SU-DHL-6 (cell line): Measurements from ENCODE around the gene GRIN2A.

Source experiments
- H2AFZ ChIP-seq: fragments of 200-600 bp; sonication (generic); 2 replicates; pipeline ENCODE4 v1.6.1; 2014; ENCODE audit warnings: low read depth, mild to moderate bottlenecking, moderate library complexity, mixed read lengths, antibody characterized with exemption, low read length; ENCODE audit not compliant: severe bottlenecking
- H3F3A ChIP-seq: fragments of 200-600 bp; shearing (Covaris generic); 2 replicates; pipeline ENCODE4 v1.6.0; 2016; ENCODE audit warnings: antibody characterized with exemption, mild to moderate bottlenecking; ENCODE audit not compliant: insufficient read depth
- H3K27ac ChIP-seq: fragments of 200-600 bp; sonication (generic); 2 replicates; pipeline ENCODE4 v1.5.1; 2016; ENCODE audit warnings: low read depth, mild to moderate bottlenecking, low read length, moderate library complexity, mixed read lengths
- H3K27me3 ChIP-seq: fragments of 200-600 bp; sonication (generic), shearing (Covaris generic); 2 replicates; pipeline ENCODE4 v1.6.0; 2014; ENCODE audit warnings: mild to moderate bottlenecking, low read length
- H3K36me3 ChIP-seq: fragments of 200-600 bp; sonication (generic); 2 replicates; pipeline ENCODE4 v1.6.1; 2014; ENCODE audit warnings: mild to moderate bottlenecking, low read length, mixed read lengths
- H3K4me2 ChIP-seq: fragments of 300-600, 200-600 bp; shearing (Covaris generic), sonication (generic); 2 replicates; pipeline ENCODE4 v1.6.0; 2014; ENCODE audit warnings: low read length, low read depth, mild to moderate bottlenecking; ENCODE audit not compliant: poor library complexity, severe bottlenecking
- H3K4me3 ChIP-seq: fragments of 200-600 bp; sonication (generic); 2 replicates; pipeline ENCODE4 v1.5.1; 2014; ENCODE audit warnings: antibody characterized with exemption, low read length, mild to moderate bottlenecking, mixed read lengths; ENCODE audit not compliant: insufficient read depth, poor library complexity, severe bottlenecking
- H3K79me2 ChIP-seq: fragments of 200-600 bp; sonication (generic); 2 replicates; pipeline ENCODE4 v1.6.1; 2014; ENCODE audit warnings: mild to moderate bottlenecking, low read length, moderate library complexity; ENCODE audit not compliant: insufficient read depth
- H3K9ac ChIP-seq: fragments of 200-600 bp; sonication (generic); 2 replicates; pipeline ENCODE4 v1.7.0; 2014; ENCODE audit warnings: mild to moderate bottlenecking, low read length
- H3K9me2 ChIP-seq: fragments of 200-600 bp; sonication (generic); replicated peaks from 2 replicates; pipeline ENCODE4 v1.6.1; 2014; ENCODE audit warnings: low read length; ENCODE audit not compliant: insufficient read depth
- H3K9me3 ChIP-seq: fragments of 200-600 bp; sonication (generic); 2 replicates; pipeline ENCODE4 v1.6.1; 2014; ENCODE audit warnings: low read length, mixed read lengths; ENCODE audit not compliant: insufficient read depth
- H4K20me1 ChIP-seq: fragments of 200-600 bp; sonication (generic); 2 replicates; pipeline ENCODE4 v1.6.1; 2014; ENCODE audit warnings: low read depth, mild to moderate bottlenecking, antibody characterized with exemption, low read length, moderate library complexity, mixed read lengths
- EZH2phosphoT487 ChIP-seq: fragments of 200-600 bp; sonication (generic), shearing (Covaris generic); conservative IDR thresholded peaks from 2 replicates; pipeline ENCODE4 v1.6.1; 2018; ENCODE audit warnings: mild to moderate bottlenecking, antibody characterized with exemption, low read length, moderate library complexity, mixed read lengths
- TF ChIP-seq, protein P1 (sequence below): fragments of 200-600 bp; sonication (generic); IDR thresholded peaks from one replicate; pipeline ENCODE4 v1.5.1; 2017; ENCODE audit warnings: antibody characterized with exemption, mild to moderate bottlenecking, low read length, moderate library complexity; ENCODE audit not compliant: insufficient read depth, poor library complexity, severe bottlenecking

Gene GRIN2A

DNA sequence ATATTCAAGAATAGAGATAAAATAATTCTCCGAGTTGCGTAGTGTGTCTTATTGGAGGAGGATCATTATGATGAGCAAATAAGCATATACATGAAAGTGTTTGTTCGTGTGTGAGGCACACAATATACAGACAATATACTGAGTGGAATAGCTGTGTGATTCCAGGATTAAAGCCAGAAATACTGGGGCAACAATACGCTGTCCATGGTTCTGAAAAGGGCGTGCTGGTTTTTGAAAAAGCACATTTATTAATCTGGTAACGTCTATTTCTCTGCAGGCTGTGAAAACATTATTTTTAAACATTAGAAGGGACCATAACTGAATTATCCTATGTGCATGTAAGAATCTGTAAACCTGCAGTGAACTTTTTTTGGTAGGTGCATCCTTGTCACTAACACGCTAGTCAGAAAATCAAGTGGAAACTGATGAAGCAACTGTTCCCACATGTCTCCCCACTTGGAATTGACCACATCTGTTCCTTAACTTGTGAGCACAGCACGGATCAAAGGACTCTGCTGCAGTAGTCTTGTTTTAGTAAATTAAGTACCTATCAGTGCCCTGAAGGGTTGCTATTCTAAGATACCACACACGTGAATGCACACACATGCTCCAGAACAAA lies 346.0 kb downstream of the GRIN2A start:
- TF ChIP-seq, protein P1, sequence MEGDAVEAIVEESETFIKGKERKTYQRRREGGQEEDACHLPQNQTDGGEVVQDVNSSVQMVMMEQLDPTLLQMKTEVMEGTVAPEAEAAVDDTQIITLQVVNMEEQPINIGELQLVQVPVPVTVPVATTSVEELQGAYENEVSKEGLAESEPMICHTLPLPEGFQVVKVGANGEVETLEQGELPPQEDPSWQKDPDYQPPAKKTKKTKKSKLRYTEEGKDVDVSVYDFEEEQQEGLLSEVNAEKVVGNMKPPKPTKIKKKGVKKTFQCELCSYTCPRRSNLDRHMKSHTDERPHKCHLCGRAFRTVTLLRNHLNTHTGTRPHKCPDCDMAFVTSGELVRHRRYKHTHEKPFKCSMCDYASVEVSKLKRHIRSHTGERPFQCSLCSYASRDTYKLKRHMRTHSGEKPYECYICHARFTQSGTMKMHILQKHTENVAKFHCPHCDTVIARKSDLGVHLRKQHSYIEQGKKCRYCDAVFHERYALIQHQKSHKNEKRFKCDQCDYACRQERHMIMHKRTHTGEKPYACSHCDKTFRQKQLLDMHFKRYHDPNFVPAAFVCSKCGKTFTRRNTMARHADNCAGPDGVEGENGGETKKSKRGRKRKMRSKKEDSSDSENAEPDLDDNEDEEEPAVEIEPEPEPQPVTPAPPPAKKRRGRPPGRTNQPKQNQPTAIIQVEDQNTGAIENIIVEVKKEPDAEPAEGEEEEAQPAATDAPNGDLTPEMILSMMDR: no peak
- TF ChIP-seq EZH2phosphoT487: no peak
- no peak overlapping the region for H3K27ac ChIP-seq
- no peak overlapping the region for H3K9ac ChIP-seq
- H3F3A ChIP-seq: no peaks in the 10 kb centered on the region
- no peaks in the 10 kb centered on the region for H3K36me3 ChIP-seq
- H2AFZ ChIP-seq: no peak overlapping the region
- H3K9me3 ChIP-seq: no peaks in the 10 kb centered on the region
- H3K27me3 ChIP-seq: no peaks in the 10 kb centered on the region
- no peak overlapping the region for H3K4me3 ChIP-seq
- no peaks in the 10 kb centered on the region for H4K20me1 ChIP-seq
- H3K9me2 ChIP-seq: no peaks in the 10 kb centered on the region
- no peak overlapping the region for H3K4me2 ChIP-seq
- no peaks in the 10 kb centered on the region for H3K79me2 ChIP-seq

DNA sequence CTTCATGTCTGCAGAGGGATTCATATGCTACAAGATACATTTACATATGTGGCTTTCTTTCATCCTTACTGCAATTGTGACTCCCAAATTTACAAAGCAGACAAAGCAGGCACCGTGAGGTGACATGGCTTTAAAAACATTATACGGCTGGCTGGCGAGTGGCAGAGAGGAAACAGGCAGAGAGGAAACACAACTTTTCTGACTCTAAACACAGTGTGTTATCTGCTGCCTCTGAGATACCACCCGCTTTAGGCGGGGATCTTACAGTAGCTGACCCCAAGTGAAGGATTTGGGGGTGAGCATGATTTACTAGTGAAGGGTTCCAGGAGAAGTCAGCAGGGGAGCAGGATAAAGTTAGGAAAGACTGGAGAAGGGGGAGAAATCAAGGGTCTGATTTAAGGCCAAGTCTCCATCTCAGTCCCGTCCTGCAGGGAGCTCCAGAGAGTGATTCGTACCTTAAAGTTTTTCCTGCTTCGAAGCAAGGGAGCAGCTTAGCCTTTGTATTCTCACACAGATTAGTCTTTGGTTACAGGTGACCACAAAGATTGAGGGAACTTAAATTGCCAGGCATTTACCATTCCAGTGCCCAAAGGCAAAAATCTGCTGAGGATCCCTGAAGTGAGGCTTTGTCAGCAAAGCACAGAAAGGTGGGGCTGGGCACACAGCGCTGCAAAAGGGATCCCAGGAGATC lies 355.0 kb downstream of the GRIN2A start:
- TF ChIP-seq, protein P1: no peak
- no peak for TF ChIP-seq EZH2phosphoT487
- no peaks in the 10 kb centered on the region for H3K9me2 ChIP-seq
- no peak overlapping the region for H3K4me2 ChIP-seq
- H3K9ac ChIP-seq: no peak overlapping the region
- no peaks in the 10 kb centered on the region for H3K27me3 ChIP-seq
- H3K79me2 ChIP-seq: no peaks in the 10 kb centered on the region
- H4K20me1 ChIP-seq: no peaks in the 10 kb centered on the region
- no peak overlapping the region for H3K4me3 ChIP-seq
- no peaks in the 10 kb centered on the region for H3K9me3 ChIP-seq
- H3F3A ChIP-seq: no peaks in the 10 kb centered on the region
- no peaks in the 10 kb centered on the region for H3K36me3 ChIP-seq
- H3K27ac ChIP-seq: no peak overlapping the region
- H2AFZ ChIP-seq: no peak overlapping the region

DNA sequence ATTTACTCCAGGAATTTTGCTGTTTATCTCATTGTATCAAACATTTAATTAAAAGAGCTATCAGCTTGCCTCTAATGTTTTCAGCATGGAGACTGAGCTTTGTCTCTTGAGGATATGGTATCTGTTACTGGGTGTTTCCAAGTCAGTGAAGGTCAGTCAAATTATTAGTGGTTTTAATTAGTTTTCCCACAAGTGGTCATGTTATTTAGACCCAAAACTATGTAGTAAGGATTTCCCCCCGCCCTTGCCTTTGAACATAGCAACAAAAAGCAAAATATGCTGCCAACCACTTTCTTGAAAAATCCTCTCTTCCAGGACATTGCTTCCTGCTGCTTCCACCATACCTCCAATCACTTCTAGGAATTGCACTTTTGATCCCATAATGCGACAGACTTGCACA lies 355.6 kb downstream of the GRIN2A start:
- Histone ChIP-seq H3K36me3 (no peaks in the 10 kb centered on the region), H3F3A (no peaks in the 10 kb centered on the region), H3K4me2 (no peak overlapping the region), H3K9ac (no peak overlapping the region), H3K9me2 (no peaks in the 10 kb centered on the region), H3K79me2 (no peaks in the 10 kb centered on the region), H3K9me3 (no peaks in the 10 kb centered on the region), H4K20me1 (no peaks in the 10 kb centered on the region), H3K27ac (no peak overlapping the region), H2AFZ (no peak overlapping the region), H3K4me3 (no peak overlapping the region), H3K27me3 (no peaks in the 10 kb centered on the region)
- no peak for TF ChIP-seq EZH2phosphoT487
- TF ChIP-seq, protein P1: no peak
